Mesenchymal stem cell (in vitro differentiated cells and primary cell): ENCODE data around the gene DPY30.

ENCODE experiments used
- DNase-seq: peaks from one replicate; pipeline ENCODE4 v3.0.0-alpha.2; 2013
- H2AFZ ChIP-seq: one replicate; pipeline ENCODE4 v1.6.1; 2013; ENCODE audit warnings: low read depth, mild to moderate bottlenecking, control low read depth, inconsistent platforms, low read length, moderate library complexity
- H2AK5ac ChIP-seq: 2 replicates; pipeline ENCODE4 v1.6.1; 2013; ENCODE audit warnings: low read length, moderate library complexity, mild to moderate bottlenecking, inconsistent platforms; ENCODE audit not compliant: severe bottlenecking
- H2BK120ac ChIP-seq: one replicate; pipeline ENCODE4 v1.6.1; 2013; ENCODE audit warnings: low read depth, mild to moderate bottlenecking, inconsistent platforms, low read length, moderate library complexity
- H2BK12ac ChIP-seq, 2 experiments: one replicate each; pipeline ENCODE4 v1.6.1; 2013; ENCODE audit warnings: inconsistent platforms in 2 of 2, low read length in 2 of 2, mild to moderate bottlenecking in 2 of 2, moderate library complexity in 2 of 2, control low read depth in 1 of 2
- H2BK15ac ChIP-seq: one replicate; pipeline ENCODE4 v1.6.1; 2013; ENCODE audit warnings: mild to moderate bottlenecking, low read depth, inconsistent platforms; ENCODE audit not compliant: poor library complexity, severe bottlenecking
- H2BK5ac ChIP-seq: 2 replicates; pipeline ENCODE4 v1.6.1; 2013; ENCODE audit warnings: low read depth, mild to moderate bottlenecking, low read length, control low read depth, inconsistent platforms; ENCODE audit not compliant: poor library complexity, severe bottlenecking
- H3K14ac ChIP-seq, 2 experiments: one replicate each; pipeline ENCODE4 v1.6.1; 2013; ENCODE audit warnings: inconsistent platforms in 2 of 2, low read length in 2 of 2, control low read depth in 1 of 2, mild to moderate bottlenecking in 1 of 2, moderate library complexity in 1 of 2
- H3K18ac ChIP-seq, 2 experiments: one replicate each; pipeline ENCODE4 v1.6.1; 2013; ENCODE audit warnings: inconsistent platforms in 2 of 2, low read length in 2 of 2, control low read depth in 1 of 2, low read depth in 1 of 2, mild to moderate bottlenecking in 1 of 2
- H3K23ac ChIP-seq, 2 experiments: one replicate each; pipeline ENCODE4 v1.6.1; 2013; ENCODE audit warnings: inconsistent platforms in 2 of 2, low read length in 2 of 2, mild to moderate bottlenecking in 2 of 2, moderate library complexity in 2 of 2, control low read depth in 1 of 2
- H3K27ac ChIP-seq: 2 replicates; pipeline ENCODE4 v1.5.1; 2013; ENCODE audit warnings: mild to moderate bottlenecking, moderate library complexity, low read length, control low read depth, inconsistent platforms; ENCODE audit not compliant: poor library complexity, severe bottlenecking
- H3K27me3 ChIP-seq, 2 experiments: 2 replicates each; pipeline versions ENCODE4 v1.6.1 to v1.7.0; 2013; ENCODE audit warnings: low read length in 2 of 2, mild to moderate bottlenecking in 2 of 2, moderate library complexity in 2 of 2, control low read depth in 1 of 2, inconsistent platforms in 1 of 2; ENCODE audit not compliant: control insufficient read depth in 1 of 2, insufficient read depth in 1 of 2
- H3K36me3 ChIP-seq, 2 experiments: 2 replicates each; pipeline versions ENCODE4 v1.6.1 to v1.7.0; 2013; ENCODE audit warnings: low read length in 2 of 2, control low read depth in 1 of 2, inconsistent platforms in 1 of 2, low read depth in 1 of 2, mild to moderate bottlenecking in 1 of 2; ENCODE audit not compliant: insufficient read depth in 2 of 2, control insufficient read depth in 1 of 2
- H3K4ac ChIP-seq, 2 experiments: one replicate each; pipeline ENCODE4 v1.6.1; 2013; ENCODE audit warnings: inconsistent platforms in 2 of 2, low read length in 2 of 2, mild to moderate bottlenecking in 2 of 2, moderate library complexity in 2 of 2, control low read depth in 1 of 2, low read depth in 1 of 2
- H3K4me1 ChIP-seq: 2 replicates; pipeline ENCODE4 v1.6.1; 2013; ENCODE audit warnings: low read depth, low read length, control low read depth; ENCODE audit not compliant: control insufficient read depth, insufficient read depth
- H3K4me2 ChIP-seq: 2 replicates; pipeline ENCODE4 v1.6.1; 2013; ENCODE audit warnings: low read length, mild to moderate bottlenecking, inconsistent platforms; ENCODE audit not compliant: poor library complexity, severe bottlenecking
- H3K4me3 ChIP-seq, 2 experiments: 2 replicates each; pipeline versions ENCODE4 v1.5.1 to v1.7.0; 2013; ENCODE audit warnings: low read length in 2 of 2, mild to moderate bottlenecking in 2 of 2, control low read depth in 1 of 2, low read depth in 1 of 2; ENCODE audit not compliant: insufficient read depth in 1 of 2
- H3K79me1 ChIP-seq: replicated peaks from 2 replicates; pipeline ENCODE4 v1.6.1; 2013; ENCODE audit warnings: mild to moderate bottlenecking, control low read depth, low read length, inconsistent platforms; ENCODE audit not compliant: poor library complexity, severe bottlenecking
- H3K9ac ChIP-seq: 2 replicates; pipeline ENCODE4 v1.7.0; 2013; ENCODE audit warnings: mild to moderate bottlenecking, low read length, moderate library complexity
- H3K9me3 ChIP-seq: 2 replicates; pipeline ENCODE4 v1.7.0; 2013; ENCODE audit warnings: mild to moderate bottlenecking, low read length; ENCODE audit not compliant: control insufficient read depth
- H4K8ac ChIP-seq: one replicate; pipeline ENCODE4 v1.6.1; 2013; ENCODE audit warnings: inconsistent platforms, mild to moderate bottlenecking, low read length, moderate library complexity
- H4K91ac ChIP-seq: one replicate; pipeline ENCODE4 v1.6.1; 2013; ENCODE audit warnings: mild to moderate bottlenecking, low read length, inconsistent platforms
- WGBS: methylation state at CpG from one replicate; pipeline ENCODE4 v1.1.7; 2013; ENCODE audit warnings: mixed read lengths; 5-methylcytosine and 5-hydroxymethylcytosine counted together

Gene DPY30

DNA sequence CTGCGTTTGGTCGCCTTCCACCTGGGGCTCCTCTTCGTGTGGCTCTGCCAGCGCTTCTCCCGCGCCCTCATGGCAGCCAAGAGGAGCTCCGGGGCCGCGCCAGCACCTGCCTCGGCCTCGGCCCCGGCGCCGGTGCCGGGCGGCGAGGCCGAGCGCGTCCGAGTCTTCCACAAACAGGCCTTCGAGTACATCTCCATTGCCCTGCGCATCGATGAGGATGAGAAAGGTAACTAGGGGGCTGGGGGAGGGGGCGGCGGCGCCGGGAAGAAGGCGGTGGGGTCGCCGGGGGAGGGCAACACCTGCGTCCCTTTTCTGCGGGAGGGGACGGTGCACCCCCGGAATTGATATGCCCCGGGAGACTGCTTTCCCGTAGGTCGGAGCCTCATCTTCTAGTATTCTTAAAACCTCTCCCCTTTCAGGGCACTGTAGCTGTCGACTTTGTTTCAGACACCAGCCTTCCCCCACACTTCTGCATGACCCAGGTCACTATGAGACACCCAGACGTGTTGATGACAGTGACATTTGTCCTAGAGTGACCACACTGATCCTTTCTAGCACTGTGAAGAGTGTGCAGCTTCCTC, 24.5 kb upstream of the DPY30 start:
- peaks cover 11% of the 10 kb centered on the region for H3K4me1 ChIP-seq
- H3K4ac ChIP-seq: peak overlapping the region in 1 of 2 experiments; percentile 37
- 0% methylated on average over 34 of the region's 40 CpGs for WGBS
- DNase-seq: peak; percentile 21
- H2BK15ac ChIP-seq: no peak overlapping the region
- H3K9ac ChIP-seq: peak overlapping the region; percentile 90
- peak overlapping the region; percentile 49 for H3K27ac ChIP-seq
- peak overlapping the region; percentile 61 for H2BK5ac ChIP-seq
- no peak overlapping the region for H2BK12ac ChIP-seq
- H2BK120ac ChIP-seq: no peak overlapping the region
- H4K8ac ChIP-seq: no peak overlapping the region
- peaks cover 0 to 7% of the 10 kb centered on the region in 2 experiments for H3K36me3 ChIP-seq
- H2AK5ac ChIP-seq: no peak overlapping the region
- peak overlapping the region in 1 of 2 experiments; percentile 88 for H3K14ac ChIP-seq
- peaks cover 12% of the 10 kb centered on the region for H3K79me1 ChIP-seq
- peak overlapping the region; percentile 93 for H3K4me2 ChIP-seq
- peak overlapping the region; percentile 92 to 97 for H3K4me3 ChIP-seq
- H3K23ac ChIP-seq: no peak overlapping the region
- H3K9me3 ChIP-seq: no peaks in the 10 kb centered on the region
- H3K27me3 ChIP-seq: no peaks in the 10 kb centered on the region
- peak overlapping the region; percentile 37 to 80 for H3K18ac ChIP-seq
- no peak overlapping the region for H4K91ac ChIP-seq
- peak overlapping the region; percentile 82 for H2AFZ ChIP-seq

GRCh38 chr2:32063310-32064020, 23.9 kb upstream of the DPY30 start, which contains the start of gene SPAST:
Gene SPAST (plus strand): TSS chr2:32063556. CDS start chr2:32063832, 276 bp downstream.
- no peaks in the 10 kb centered on the region for H3K9me3 ChIP-seq
- H3K79me1 ChIP-seq: peaks cover 8% of the 10 kb centered on the region
- H3K27ac ChIP-seq: peak within 1 kb of the TSS; percentile 88
- peak within 1 kb of the TSS; percentile 63 for H2BK15ac ChIP-seq
- H3K23ac ChIP-seq: no peak within 1 kb of the TSS
- H3K36me3 ChIP-seq: peaks cover 0 to 7% of the 10 kb centered on the region in 2 experiments
- H3K9ac ChIP-seq: peak within 1 kb of the TSS; percentile 92
- peak within 1 kb of the TSS in 1 of 2 experiments; percentile 86 for H3K4ac ChIP-seq
- peak within 1 kb of the TSS; percentile 68 for H4K91ac ChIP-seq
- H4K8ac ChIP-seq: no peak within 1 kb of the TSS
- H3K4me1 ChIP-seq: peaks cover 11% of the 10 kb centered on the region
- H3K4me3 ChIP-seq: peak within 1 kb of the TSS; percentile 92 to 97
- H3K18ac ChIP-seq: peak within 1 kb of the TSS; percentile 69 to 90
- peak within 1 kb of the TSS in 1 of 2 experiments; percentile 42 for H2BK12ac ChIP-seq
- peak within 1 kb of the TSS; percentile 93 for H3K4me2 ChIP-seq
- peak within 1 kb of the TSS; percentile 82 for H2AFZ ChIP-seq
- peak within 1 kb of the TSS; percentile 91 for H2BK120ac ChIP-seq
- H2AK5ac ChIP-seq: no peak within 1 kb of the TSS
- WGBS: 0% methylated on average over 54 of the region's 79 CpGs
- H2BK5ac ChIP-seq: peak within 1 kb of the TSS; percentile 82
- H3K27me3 ChIP-seq: no peaks in the 10 kb centered on the region
- peak; percentile 98 for DNase-seq
- H3K14ac ChIP-seq: peak within 1 kb of the TSS in 1 of 2 experiments; percentile 88

DNA sequence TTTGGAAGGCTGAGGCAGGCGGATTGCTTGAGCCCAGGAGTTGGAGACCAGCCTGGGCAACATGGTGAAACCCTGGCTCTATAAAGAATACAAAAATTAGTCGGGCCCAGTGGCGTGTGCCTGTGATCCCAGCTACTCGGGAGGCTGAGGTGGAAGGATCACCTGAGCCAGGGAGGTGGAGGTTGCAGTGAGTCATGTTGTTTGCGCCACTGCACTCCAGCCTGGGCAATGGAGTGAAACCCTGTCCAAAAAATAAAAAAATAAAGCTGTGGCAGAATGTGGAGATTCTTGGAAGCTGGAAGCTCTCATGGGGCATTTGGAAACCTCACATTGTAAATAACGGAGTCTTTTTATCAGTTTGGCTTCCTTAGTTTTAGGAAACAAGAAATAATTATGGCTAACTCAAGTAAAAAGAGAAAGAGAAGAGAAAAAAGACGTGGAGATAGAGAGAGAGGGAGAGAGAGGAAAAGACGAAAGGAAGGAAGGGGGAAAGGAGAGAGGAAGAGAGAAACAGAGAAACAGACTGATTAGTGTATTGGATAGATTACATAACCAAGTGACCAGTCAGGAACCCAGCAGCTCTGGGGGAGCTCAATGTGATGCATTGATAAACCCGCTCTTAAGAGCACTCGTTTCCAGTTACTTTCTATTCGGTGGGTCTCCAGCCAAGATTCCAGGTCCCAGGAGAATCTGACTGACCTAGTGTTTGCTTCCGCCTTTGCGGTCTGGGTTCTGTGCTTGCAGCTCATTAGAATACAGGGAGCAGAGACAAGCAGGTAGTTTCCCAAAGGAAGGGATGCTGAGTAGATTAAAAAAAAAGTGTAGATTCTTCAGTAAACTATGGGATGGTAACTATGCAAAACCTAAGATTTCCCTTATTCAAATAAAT, 22.6 kb upstream of the DPY30 start:
- Histone ChIP-seq H4K91ac (no peak overlapping the region), H3K23ac (no peak overlapping the region), H3K4ac (peak overlapping the region in 1 of 2 experiments; percentile 58), H3K36me3 (peaks cover 0 to 7% of the 10 kb centered on the region in 2 experiments), H3K27ac (no peak overlapping the region), H3K4me1 (peaks cover 11% of the 10 kb centered on the region), H2AK5ac (no peak overlapping the region), H3K18ac (peak overlapping the region in 1 of 2 experiments; percentile 9), H3K79me1 (peaks cover 8% of the 10 kb centered on the region), H2AFZ (peak overlapping the region; percentile 69), H3K9me3 (no peaks in the 10 kb centered on the region), H3K9ac (peak overlapping the region; percentile 92), H3K27me3 (no peaks in the 10 kb centered on the region), H4K8ac (no peak overlapping the region), H2BK5ac (no peak overlapping the region), H3K4me3 (peak overlapping the region in 1 of 2 experiments; percentile 97), H2BK15ac (no peak overlapping the region), H2BK12ac (no peak overlapping the region), H3K4me2 (peak overlapping the region; percentile 67), H2BK120ac (no peak overlapping the region), H3K14ac (no peak overlapping the region)
- peak; percentile 80 for DNase-seq
- WGBS: 49% methylated on average over 13 of the region's 13 CpGs
